HS-27A (cell line): ENCODE results near the gene TLCD5.

Experiments
- DNase-seq: peaks from one replicate; pipeline ENCODE4 v3.0.0-alpha.2; 2012; ENCODE audit warnings: low read depth, missing footprints

The TLCD5 gene

GRCh38 chr11:120337355-120338106 lies 12.4 kb downstream of the TLCD5 start:
- DNase-seq = no peak

- no peak for DNase-seq
These were observed 13.2 kb downstream of the TLCD5 start for GRCh38 chr11:120338107-120338933.

GRCh38 chr11:120339394-120339890 lies 14.3 kb downstream of the TLCD5 start:
- no peak for DNase-seq

- DNase-seq = no peak
These were observed 15.4 kb downstream of the TLCD5 start for GRCh38 chr11:120340529-120340928.

- no peak for DNase-seq
These were observed 17.1 kb downstream of the TLCD5 start for GRCh38 chr11:120342226-120342625.

- no peak for DNase-seq
These were observed 17.6 kb downstream of the TLCD5 start for GRCh38 chr11:120342678-120343077.

- DNase-seq = no peak
These were observed 18.3 kb downstream of the TLCD5 start for GRCh38 chr11:120343429-120343828.

GRCh38 chr11:120344302-120345004 lies 19.4 kb downstream of the TLCD5 start:
- no peak for DNase-seq

- no peak for DNase-seq
These were observed 21.1 kb downstream of the TLCD5 start for GRCh38 chr11:120346233-120346632.

- no peak for DNase-seq
These were observed 25.5 kb downstream of the TLCD5 start for GRCh38 chr11:120350637-120351036.

- no peak for DNase-seq
These were observed 27.3 kb downstream of the TLCD5 start for GRCh38 chr11:120352405-120352804.

- no peak for DNase-seq
These were observed 29.0 kb downstream of the TLCD5 start for GRCh38 chr11:120354068-120354467.

GRCh38 chr11:120354779-120355178 lies 29.7 kb downstream of the TLCD5 start:
- no peak for DNase-seq

- no peak for DNase-seq
These were observed 32.5 kb downstream of the TLCD5 start for GRCh38 chr11:120357620-120358019.

GRCh38 chr11:120358729-120359128 lies 33.6 kb downstream of the TLCD5 start:
- DNase-seq = no peak

- DNase-seq = no peak
These were observed 38.3 kb downstream of the TLCD5 start for GRCh38 chr11:120363436-120363835.

GRCh38 chr11:120365512-120365911 lies 40.4 kb downstream of the TLCD5 start:
- DNase-seq = no peak

- no peak for DNase-seq
These were observed 47.2 kb downstream of the TLCD5 start for GRCh38 chr11:120372296-120372695.

GRCh38 chr11:120375076-120375475 lies 50.0 kb downstream of the TLCD5 start:
- no peak for DNase-seq

- no peak for DNase-seq
These were observed 51.6 kb downstream of the TLCD5 start for GRCh38 chr11:120376547-120377182.

- no peak for DNase-seq
These were observed 53.4 kb downstream of the TLCD5 start for GRCh38 chr11:120378474-120378873.

- DNase-seq = no peak
These were observed 56.3 kb downstream of the TLCD5 start for GRCh38 chr11:120381401-120381800.
